Calu3 (cell line): Measurements from ENCODE around the gene RGS3. TPM values are rescaled to one million over a fixed set of nuclear protein-coding genes. Genes with fewer than 3 reads are reported as not detected.
A peak's percentile ranks its signal among the peaks of the same experiment; 100 is the strongest.

Source experiments
- BruUV-seq: library from RNA; stranded (reverse); fragments of 400-500 nt; replicated peaks from 2 replicates; lab custom pipeline; 2021; lab: Mats Ljungman, UMichigan
- CTCF ChIA-PET: fragments of 300-600 bp; sonication (Branson Sonifier 250); formaldehyde crosslinking; loops from one replicate; lab custom pipeline; 2022; ENCODE audit warnings: antibody characterized with exemption; lab: Charles Lee
- DNase-seq: peaks from one replicate; pipeline ENCODE4 v3.0.0; 2022
- H3K27ac Mint-ChIP-seq: one replicate; pipeline ENCODE4 v1.8.0; 2022; ENCODE audit warnings: mixed read lengths; ENCODE audit not compliant: unreplicated experiment
- H3K27me3 Mint-ChIP-seq: one replicate; pipeline ENCODE4 v1.8.0; 2022; ENCODE audit warnings: mixed read lengths; ENCODE audit not compliant: unreplicated experiment
- H3K36me3 Mint-ChIP-seq: one replicate; pipeline ENCODE4 v1.8.0; 2022; ENCODE audit warnings: mild to moderate bottlenecking, moderate library complexity, mixed read lengths; ENCODE audit not compliant: insufficient read depth, unreplicated experiment
- H3K4me1 Mint-ChIP-seq: one replicate; pipeline ENCODE4 v1.8.0; 2022; ENCODE audit warnings: mild to moderate bottlenecking, low read depth, mixed read lengths; ENCODE audit not compliant: unreplicated experiment
- H3K4me3 Mint-ChIP-seq: one replicate; pipeline ENCODE4 v1.8.0; 2022; ENCODE audit warnings: mild to moderate bottlenecking, low read depth, moderate library complexity, mixed read lengths; ENCODE audit not compliant: unreplicated experiment
- H3K9me3 Mint-ChIP-seq: one replicate; pipeline ENCODE4 v1.8.0; 2022; ENCODE audit warnings: low read depth, mixed read lengths; ENCODE audit not compliant: unreplicated experiment
- intact Hi-C: fragments of 100-400 bp; cut with micrococcal nuclease; formaldehyde crosslinking; loops from one replicate; pipeline ENCODE4 v1.10.0; 2022; ENCODE audit not compliant: unreplicated experiment
- total RNA-seq: library from RNA; stranded (reverse); gene quantifications from 2 replicates; pipeline ENCODE4 v1.2.3, GENCODE V29; 2022
- TF ChIP-seq, protein P1 (sequence below): fragments of 200-600 bp; IDR thresholded peaks from one replicate; pipeline ENCODE4 v1.8.0; 2022; ENCODE audit warnings: antibody characterized with exemption; ENCODE audit not compliant: unreplicated experiment

Gene RGS3
- total RNA-seq, 1 experiment from 2014 or later, result 61.8 TPM

DNA sequence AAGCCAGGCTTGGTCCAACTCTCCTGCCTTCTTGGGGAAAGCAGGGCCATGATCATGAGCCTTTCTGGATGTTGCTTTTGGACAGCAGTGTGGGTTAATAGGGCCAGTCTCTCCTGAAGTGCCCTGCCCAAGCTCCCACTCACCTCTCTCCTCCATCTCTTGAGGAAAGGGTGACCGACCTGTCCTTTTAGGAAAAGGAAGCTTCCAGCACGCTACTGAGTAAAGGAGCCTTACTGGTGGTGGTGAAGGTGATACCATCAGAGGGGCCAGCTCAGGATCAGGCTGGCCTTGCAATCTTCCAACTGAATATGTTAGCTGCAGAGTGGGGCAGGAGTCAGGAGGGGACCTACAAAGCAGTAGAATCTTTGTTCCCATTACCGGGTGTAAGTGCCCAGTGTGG lies 2.2 kb upstream of the RGS3 start:
- TF ChIP-seq, protein P1, sequence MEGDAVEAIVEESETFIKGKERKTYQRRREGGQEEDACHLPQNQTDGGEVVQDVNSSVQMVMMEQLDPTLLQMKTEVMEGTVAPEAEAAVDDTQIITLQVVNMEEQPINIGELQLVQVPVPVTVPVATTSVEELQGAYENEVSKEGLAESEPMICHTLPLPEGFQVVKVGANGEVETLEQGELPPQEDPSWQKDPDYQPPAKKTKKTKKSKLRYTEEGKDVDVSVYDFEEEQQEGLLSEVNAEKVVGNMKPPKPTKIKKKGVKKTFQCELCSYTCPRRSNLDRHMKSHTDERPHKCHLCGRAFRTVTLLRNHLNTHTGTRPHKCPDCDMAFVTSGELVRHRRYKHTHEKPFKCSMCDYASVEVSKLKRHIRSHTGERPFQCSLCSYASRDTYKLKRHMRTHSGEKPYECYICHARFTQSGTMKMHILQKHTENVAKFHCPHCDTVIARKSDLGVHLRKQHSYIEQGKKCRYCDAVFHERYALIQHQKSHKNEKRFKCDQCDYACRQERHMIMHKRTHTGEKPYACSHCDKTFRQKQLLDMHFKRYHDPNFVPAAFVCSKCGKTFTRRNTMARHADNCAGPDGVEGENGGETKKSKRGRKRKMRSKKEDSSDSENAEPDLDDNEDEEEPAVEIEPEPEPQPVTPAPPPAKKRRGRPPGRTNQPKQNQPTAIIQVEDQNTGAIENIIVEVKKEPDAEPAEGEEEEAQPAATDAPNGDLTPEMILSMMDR, result no peak
- intact Hi-C loops, result no loop called here
- Mint-ChIP-seq H3K36me3 (peaks cover 22% of the 10 kb centered on the region), H3K27ac (no peak overlapping the region), H3K27me3 (no peaks in the 10 kb centered on the region), H3K9me3 (no peaks in the 10 kb centered on the region), H3K4me1 (peaks cover 29% of the 10 kb centered on the region), H3K4me3 (no peak overlapping the region)
- BruUV-seq, result no TSS peak
- CTCF ChIA-PET, result no interaction called here
- DNase-seq, result no peak

DNA sequence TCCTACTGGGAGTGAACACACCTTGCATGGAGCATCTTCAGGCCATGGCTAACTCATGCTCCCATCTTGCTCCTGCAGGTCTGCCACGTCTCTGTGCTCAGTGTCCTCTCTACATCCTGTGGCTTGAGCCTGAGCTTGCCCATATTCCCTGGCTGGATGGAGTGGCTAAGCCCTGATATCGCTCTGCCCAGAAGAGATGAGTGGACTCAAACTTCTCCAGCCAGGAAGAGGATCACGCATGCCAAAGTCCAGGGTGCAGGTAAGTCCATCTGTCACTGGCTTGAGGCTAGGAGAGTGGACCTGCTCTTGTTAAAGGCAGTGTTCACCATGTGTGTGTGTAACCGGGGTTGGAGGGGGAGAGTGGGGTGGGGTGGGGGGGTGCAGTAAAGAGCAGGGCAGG lies 1.6 kb upstream of the RGS3 start:
- intact Hi-C loops, result no loop called here
- peaks cover 29% of the 10 kb centered on the region for H3K4me1 Mint-ChIP-seq
- no peak for DNase-seq
- H3K27ac Mint-ChIP-seq, result no peak overlapping the region
- H3K36me3 Mint-ChIP-seq, result peaks cover 22% of the 10 kb centered on the region
- no peaks in the 10 kb centered on the region for H3K9me3 Mint-ChIP-seq
- TF ChIP-seq, protein P1, result no peak
- BruUV-seq, result no TSS peak
- no peak overlapping the region for H3K4me3 Mint-ChIP-seq
- CTCF ChIA-PET, result no interaction called here
- H3K27me3 Mint-ChIP-seq, result no peaks in the 10 kb centered on the region

DNA sequence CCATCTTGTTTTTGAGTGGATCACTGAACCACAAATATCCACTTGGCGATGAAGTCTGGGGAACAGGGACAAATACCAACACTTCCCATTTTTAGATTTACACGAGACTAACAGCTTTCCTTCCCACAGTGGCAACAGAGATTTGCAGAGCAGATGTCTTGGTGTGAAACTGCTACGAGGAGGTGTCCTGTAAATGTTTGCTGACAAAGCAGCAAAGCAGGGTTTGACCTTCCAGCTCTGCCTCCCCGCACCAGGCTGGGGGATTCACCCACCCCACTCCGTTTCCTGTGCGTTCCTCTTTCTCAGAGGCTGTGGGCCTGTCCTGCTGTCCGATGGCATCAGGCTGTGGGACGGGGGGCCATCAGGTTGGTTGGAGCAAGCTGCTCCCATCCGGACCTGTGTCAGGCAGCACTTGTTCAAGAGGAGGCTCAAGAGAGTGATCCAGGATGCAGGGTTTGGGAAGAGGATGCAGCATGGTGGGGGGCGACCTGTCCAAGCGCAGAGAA lies 693 bp upstream of the RGS3 start:
- no peak for DNase-seq
- Mint-ChIP-seq H3K9me3 (no peaks in the 10 kb centered on the region), H3K27ac (no peak overlapping the region), H3K4me3 (peak overlapping the region; percentile 95), H3K36me3 (peaks cover 22% of the 10 kb centered on the region), H3K27me3 (no peaks in the 10 kb centered on the region), H3K4me1 (peaks cover 26% of the 10 kb centered on the region)
- no TSS peak for BruUV-seq
- CTCF ChIA-PET, result interaction anchor here (1.2 kb wide), 1 partner anchor 129 kb away, joined by 4 read pairs; no protein-coding TSS in a partner anchor
- TF ChIP-seq, protein P1, result no peak
- intact Hi-C loops, result no loop called here

DNA sequence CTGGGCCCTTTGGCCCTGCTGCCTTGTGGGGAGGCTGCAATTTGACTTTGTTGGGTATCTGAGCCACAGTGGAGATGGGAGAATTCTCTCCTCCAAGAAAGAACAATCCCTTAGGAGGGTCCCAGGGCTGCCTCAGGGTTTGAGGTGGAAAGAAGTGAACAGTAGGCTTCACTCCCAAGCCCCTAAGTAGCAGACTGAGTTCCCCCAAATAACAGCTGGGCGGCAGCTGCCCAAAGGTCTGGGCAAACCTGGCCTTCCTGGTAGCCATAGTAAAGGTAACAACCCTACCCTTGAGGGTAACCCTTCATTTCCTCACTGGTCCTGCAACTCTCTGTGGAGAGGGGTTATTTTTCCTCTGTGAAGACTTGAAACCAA lies 746 bp downstream of the RGS3 start:
- Mint-ChIP-seq H3K36me3 (peaks cover 22% of the 10 kb centered on the region), H3K4me3 (peak overlapping the region; percentile 95), H3K27ac (peak overlapping the region; percentile 73), H3K4me1 (peaks cover 35% of the 10 kb centered on the region), H3K9me3 (no peaks in the 10 kb centered on the region), H3K27me3 (no peaks in the 10 kb centered on the region)
- intact Hi-C loops, result no loop called here
- TF ChIP-seq, protein P1, result no peak
- CTCF ChIA-PET, result interaction anchor here (0.6 to 1.9 kb wide), 2 partner anchors 9 to 521 kb away, joined by 3 to 8 read pairs; no protein-coding TSS in a partner anchor
- TSS peak; percentile 31 for BruUV-seq
- no peak for DNase-seq
